ENCODE measurements around the gene ASB4.

ASB4 gene

GRCh38 chr7:95582578-95583293 lies 97.0 kb downstream of the ASB4 start:
- Histone ChIP-seq H2AFZ (ENCODE audit: low read depth, low read length) (no peak overlapping the region), H3K9ac (ENCODE audit: low read length) (no peak overlapping the region), H3K36me3 (replicated peaks; ENCODE audit: low read depth, low read length) (no peaks in the 10 kb centered on the region), H3K27me3 (ENCODE audit: low read depth, low read length) (no peaks in the 10 kb centered on the region), H3K4me1 (ENCODE audit: low read length) (peaks cover 5% of the 10 kb centered on the region; the same call in 1 of the 2 replicates), H3K4me3 (ENCODE audit: low read length) (no peak overlapping the region), H3K27ac (ENCODE audit: low read length) (no peak overlapping the region), H3K4me2 (ENCODE audit: low read length) (no peak overlapping the region), H3K9me3 (ENCODE audit: insufficient read depth, low read length) (no peaks in the 10 kb centered on the region), H4K20me1 (ENCODE audit: insufficient read depth, low read length) (no peaks in the 10 kb centered on the region), H3K79me2 (ENCODE audit: low read length) (no peaks in the 10 kb centered on the region)
- no peak for TF ChIP-seq EZH2phosphoT487 (IDR thresholded peaks at IDR 0.05; ENCODE audit: low read depth)
- TF ChIP-seq, protein P1, sequence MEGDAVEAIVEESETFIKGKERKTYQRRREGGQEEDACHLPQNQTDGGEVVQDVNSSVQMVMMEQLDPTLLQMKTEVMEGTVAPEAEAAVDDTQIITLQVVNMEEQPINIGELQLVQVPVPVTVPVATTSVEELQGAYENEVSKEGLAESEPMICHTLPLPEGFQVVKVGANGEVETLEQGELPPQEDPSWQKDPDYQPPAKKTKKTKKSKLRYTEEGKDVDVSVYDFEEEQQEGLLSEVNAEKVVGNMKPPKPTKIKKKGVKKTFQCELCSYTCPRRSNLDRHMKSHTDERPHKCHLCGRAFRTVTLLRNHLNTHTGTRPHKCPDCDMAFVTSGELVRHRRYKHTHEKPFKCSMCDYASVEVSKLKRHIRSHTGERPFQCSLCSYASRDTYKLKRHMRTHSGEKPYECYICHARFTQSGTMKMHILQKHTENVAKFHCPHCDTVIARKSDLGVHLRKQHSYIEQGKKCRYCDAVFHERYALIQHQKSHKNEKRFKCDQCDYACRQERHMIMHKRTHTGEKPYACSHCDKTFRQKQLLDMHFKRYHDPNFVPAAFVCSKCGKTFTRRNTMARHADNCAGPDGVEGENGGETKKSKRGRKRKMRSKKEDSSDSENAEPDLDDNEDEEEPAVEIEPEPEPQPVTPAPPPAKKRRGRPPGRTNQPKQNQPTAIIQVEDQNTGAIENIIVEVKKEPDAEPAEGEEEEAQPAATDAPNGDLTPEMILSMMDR (IDR thresholded peaks at IDR 0.05; ENCODE audit: low read depth, low read length), result no peak

- Histone ChIP-seq H4K20me1 (ENCODE audit: insufficient read depth, low read length) (no peaks in the 10 kb centered on the region), H3K9me3 (ENCODE audit: insufficient read depth, low read length) (no peaks in the 10 kb centered on the region), H3K4me2 (ENCODE audit: low read length) (no peak overlapping the region), H3K27ac (ENCODE audit: low read length) (no peak overlapping the region), H2AFZ (ENCODE audit: low read depth, low read length) (no peak overlapping the region), H3K4me3 (ENCODE audit: low read length) (no peak overlapping the region), H3K4me1 (ENCODE audit: low read length) (peaks cover 9% of the 10 kb centered on the region; the same call in 1 of the 2 replicates), H3K9ac (ENCODE audit: low read length) (no peak overlapping the region), H3K27me3 (ENCODE audit: low read depth, low read length) (no peaks in the 10 kb centered on the region), H3K36me3 (replicated peaks; ENCODE audit: low read depth, low read length) (no peaks in the 10 kb centered on the region), H3K79me2 (ENCODE audit: low read length) (no peaks in the 10 kb centered on the region)
- TF ChIP-seq, protein P1 (IDR thresholded peaks at IDR 0.05; ENCODE audit: low read depth, low read length), result no peak
- TF ChIP-seq EZH2phosphoT487 (IDR thresholded peaks at IDR 0.05; ENCODE audit: low read depth), result no peak
Observed at GRCh38 chr7:95583834-95584621, 98.3 kb downstream of the ASB4 start.

- no peak overlapping the region for H3K4me2 ChIP-seq (ENCODE audit: low read length)
- H3K9ac ChIP-seq (ENCODE audit: low read length), result no peak overlapping the region
- H4K20me1 ChIP-seq (ENCODE audit: insufficient read depth, low read length), result no peaks in the 10 kb centered on the region
- H3K4me1 ChIP-seq (ENCODE audit: low read length), result peaks cover 12% of the 10 kb centered on the region; the same call in 1 of the 2 replicates
- H3K9me3 ChIP-seq (ENCODE audit: insufficient read depth, low read length), result no peaks in the 10 kb centered on the region
- H3K27ac ChIP-seq (ENCODE audit: low read length), result no peak overlapping the region
- no peak overlapping the region for H2AFZ ChIP-seq (ENCODE audit: low read depth, low read length)
- no peaks in the 10 kb centered on the region for H3K27me3 ChIP-seq (ENCODE audit: low read depth, low read length)
- H3K79me2 ChIP-seq (ENCODE audit: low read length), result no peaks in the 10 kb centered on the region
- no peaks in the 10 kb centered on the region for H3K36me3 ChIP-seq (replicated peaks; ENCODE audit: low read depth, low read length)
- no peak overlapping the region for H3K4me3 ChIP-seq (ENCODE audit: low read length)
- TF ChIP-seq EZH2phosphoT487 (IDR thresholded peaks at IDR 0.05; ENCODE audit: low read depth), result no peak
- TF ChIP-seq, protein P1 (IDR thresholded peaks at IDR 0.05; ENCODE audit: low read depth, low read length), result no peak
Observed at GRCh38 chr7:95584769-95585425, 99.2 kb downstream of the ASB4 start.

DNA sequence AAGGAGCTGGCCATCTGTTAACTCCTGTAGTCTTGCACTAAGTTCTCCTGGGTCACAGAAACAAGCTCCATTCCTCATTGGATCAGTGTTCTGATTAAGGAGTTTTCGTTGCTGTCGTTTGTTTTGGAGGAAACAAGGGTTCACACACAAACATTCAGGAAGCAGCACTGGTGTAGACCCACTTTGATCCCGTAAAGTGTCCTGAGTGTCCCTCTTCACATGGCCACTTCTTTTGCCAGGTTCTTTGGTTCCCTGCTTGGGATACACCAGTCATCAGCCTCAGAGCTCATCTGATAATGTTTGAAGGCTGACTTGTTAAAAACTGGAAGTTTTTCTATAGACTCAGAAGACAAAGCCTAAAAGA lies 99.7 kb downstream of the ASB4 start:
- Histone ChIP-seq H3K27ac (ENCODE audit: low read length) (no peak overlapping the region), H3K36me3 (replicated peaks; ENCODE audit: low read depth, low read length) (no peaks in the 10 kb centered on the region), H3K9ac (ENCODE audit: low read length) (no peak overlapping the region), H3K4me3 (ENCODE audit: low read length) (no peak overlapping the region), H3K4me2 (ENCODE audit: low read length) (no peak overlapping the region), H3K4me1 (ENCODE audit: low read length) (peaks cover 12% of the 10 kb centered on the region; the same call in 1 of the 2 replicates), H3K79me2 (ENCODE audit: low read length) (no peaks in the 10 kb centered on the region), H4K20me1 (ENCODE audit: insufficient read depth, low read length) (no peaks in the 10 kb centered on the region), H3K27me3 (ENCODE audit: low read depth, low read length) (no peaks in the 10 kb centered on the region), H3K9me3 (ENCODE audit: insufficient read depth, low read length) (no peaks in the 10 kb centered on the region), H2AFZ (ENCODE audit: low read depth, low read length) (no peak overlapping the region)
- TF ChIP-seq EZH2phosphoT487 (IDR thresholded peaks at IDR 0.05; ENCODE audit: low read depth), result no peak
- TF ChIP-seq, protein P1 (IDR thresholded peaks at IDR 0.05; ENCODE audit: low read depth, low read length), result no peak

Measured in OCI-LY3 (cell line).